HepG2 (cell line): ENCODE data around the gene ASTN1.

Experiments used
- MIER2 ChIP-seq: IDR thresholded peaks from 2 replicates; pipeline ENCODE4 v1.6.1; 2016; ENCODE audit warnings: missing biosample characterization, missing genetic modification reagents
- POLR2AphosphoS2 ChIP-seq: IDR thresholded peaks from 2 replicates; pipeline ENCODE4 v1.6.1; 2011; ENCODE audit warnings: low read depth, low read length, improper control_type of control experiment
- ZNF30 ChIP-seq: sonication (generic); formaldehyde crosslinking; IDR thresholded peaks from 2 replicates; pipeline ENCODE4 v1.5.0; 2020; ENCODE audit warnings: mild to moderate bottlenecking, missing genetic modification reagents
- ZNF543 ChIP-seq: sonication (generic); formaldehyde crosslinking; IDR thresholded peaks from 2 replicates; pipeline ENCODE4 v1.4.0; 2020; ENCODE audit warnings: mild to moderate bottlenecking, missing genetic modification reagents
- TF ChIP-seq, protein P1 (sequence below): sonication (generic); formaldehyde crosslinking; IDR thresholded peaks from 2 replicates; pipeline ENCODE4 v1.4.0; 2020; ENCODE audit warnings: low read depth, missing genetic modification reagents
- TF ChIP-seq, protein P2 (sequence below): sonication (generic); formaldehyde crosslinking; IDR thresholded peaks from 2 replicates; pipeline ENCODE4 v1.5.0; 2020; ENCODE audit warnings: mild to moderate bottlenecking, missing genetic modification reagents
- TF ChIP-seq, protein P3 (sequence below): sonication (generic); formaldehyde crosslinking; IDR thresholded peaks from 2 replicates; pipeline ENCODE4 v1.5.0; 2020; ENCODE audit warnings: mild to moderate bottlenecking, missing genetic modification reagents, moderate library complexity

DNA sequence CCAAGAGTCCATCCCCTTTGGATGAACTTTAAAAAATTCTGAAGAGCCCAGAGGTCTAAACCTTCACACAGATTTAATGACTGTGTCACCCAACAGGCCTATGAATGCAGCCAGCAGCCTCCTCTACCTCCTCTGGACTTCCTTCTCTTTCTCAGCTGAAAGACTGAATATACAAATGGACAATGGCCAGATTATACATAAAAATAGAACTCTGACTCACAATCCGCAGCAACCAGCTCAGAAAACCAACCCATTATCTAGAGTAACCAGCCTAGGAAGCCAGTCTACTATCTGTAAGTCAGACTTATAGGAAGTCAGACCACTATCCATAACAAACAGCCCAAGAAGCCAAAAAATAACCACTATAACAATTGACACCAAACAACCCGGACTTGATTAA is 224.5 kb downstream of the ASTN1 start:
- TF ChIP-seq ZNF30 (CRISPR knock-in tag): no peak
- TF ChIP-seq ZNF543: no peak
- TF ChIP-seq, protein P1, sequence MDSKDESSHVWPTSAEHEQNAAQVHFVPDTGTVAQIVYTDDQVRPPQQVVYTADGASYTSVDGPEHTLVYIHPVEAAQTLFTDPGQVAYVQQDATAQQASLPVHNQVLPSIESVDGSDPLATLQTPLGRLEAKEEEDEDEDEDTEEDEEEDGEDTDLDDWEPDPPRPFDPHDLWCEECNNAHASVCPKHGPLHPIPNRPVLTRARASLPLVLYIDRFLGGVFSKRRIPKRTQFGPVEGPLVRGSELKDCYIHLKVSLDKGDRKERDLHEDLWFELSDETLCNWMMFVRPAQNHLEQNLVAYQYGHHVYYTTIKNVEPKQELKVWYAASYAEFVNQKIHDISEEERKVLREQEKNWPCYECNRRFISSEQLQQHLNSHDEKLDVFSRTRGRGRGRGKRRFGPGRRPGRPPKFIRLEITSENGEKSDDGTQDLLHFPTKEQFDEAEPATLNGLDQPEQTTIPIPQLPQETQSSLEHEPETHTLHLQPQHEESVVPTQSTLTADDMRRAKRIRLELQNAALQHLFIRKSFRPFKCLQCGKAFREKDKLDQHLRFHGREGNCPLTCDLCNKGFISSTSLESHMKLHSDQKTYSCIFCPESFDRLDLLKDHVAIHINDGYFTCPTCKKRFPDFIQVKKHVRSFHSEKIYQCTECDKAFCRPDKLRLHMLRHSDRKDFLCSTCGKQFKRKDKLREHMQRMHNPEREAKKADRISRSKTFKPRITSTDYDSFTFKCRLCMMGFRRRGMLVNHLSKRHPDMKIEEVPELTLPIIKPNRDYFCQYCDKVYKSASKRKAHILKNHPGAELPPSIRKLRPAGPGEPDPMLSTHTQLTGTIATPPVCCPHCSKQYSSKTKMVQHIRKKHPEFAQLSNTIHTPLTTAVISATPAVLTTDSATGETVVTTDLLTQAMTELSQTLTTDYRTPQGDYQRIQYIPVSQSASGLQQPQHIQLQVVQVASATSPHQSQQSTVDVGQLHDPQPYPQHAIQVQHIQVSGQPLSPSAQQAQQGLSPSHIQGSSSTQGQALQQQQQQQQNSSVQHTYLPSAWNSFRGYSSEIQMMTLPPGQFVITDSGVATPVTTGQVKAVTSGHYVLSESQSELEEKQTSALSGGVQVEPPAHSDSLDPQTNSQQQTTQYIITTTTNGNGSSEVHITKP (CRISPR knock-in tag): no peak
- TF ChIP-seq, protein P2, sequence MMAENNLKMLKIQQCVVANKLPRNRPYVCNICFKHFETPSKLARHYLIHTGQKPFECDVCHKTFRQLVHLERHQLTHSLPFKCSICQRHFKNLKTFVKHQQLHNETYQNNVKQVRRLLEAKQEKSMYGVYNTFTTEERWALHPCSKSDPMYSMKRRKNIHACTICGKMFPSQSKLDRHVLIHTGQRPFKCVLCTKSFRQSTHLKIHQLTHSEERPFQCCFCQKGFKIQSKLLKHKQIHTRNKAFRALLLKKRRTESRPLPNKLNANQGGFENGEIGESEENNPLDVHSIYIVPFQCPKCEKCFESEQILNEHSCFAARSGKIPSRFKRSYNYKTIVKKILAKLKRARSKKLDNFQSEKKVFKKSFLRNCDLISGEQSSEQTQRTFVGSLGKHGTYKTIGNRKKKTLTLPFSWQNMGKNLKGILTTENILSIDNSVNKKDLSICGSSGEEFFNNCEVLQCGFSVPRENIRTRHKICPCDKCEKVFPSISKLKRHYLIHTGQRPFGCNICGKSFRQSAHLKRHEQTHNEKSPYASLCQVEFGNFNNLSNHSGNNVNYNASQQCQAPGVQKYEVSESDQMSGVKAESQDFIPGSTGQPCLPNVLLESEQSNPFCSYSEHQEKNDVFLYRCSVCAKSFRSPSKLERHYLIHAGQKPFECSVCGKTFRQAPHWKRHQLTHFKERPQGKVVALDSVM: no peak
- no peak for TF ChIP-seq MIER2 (CRISPR knock-in tag)
- TF ChIP-seq, protein P3, sequence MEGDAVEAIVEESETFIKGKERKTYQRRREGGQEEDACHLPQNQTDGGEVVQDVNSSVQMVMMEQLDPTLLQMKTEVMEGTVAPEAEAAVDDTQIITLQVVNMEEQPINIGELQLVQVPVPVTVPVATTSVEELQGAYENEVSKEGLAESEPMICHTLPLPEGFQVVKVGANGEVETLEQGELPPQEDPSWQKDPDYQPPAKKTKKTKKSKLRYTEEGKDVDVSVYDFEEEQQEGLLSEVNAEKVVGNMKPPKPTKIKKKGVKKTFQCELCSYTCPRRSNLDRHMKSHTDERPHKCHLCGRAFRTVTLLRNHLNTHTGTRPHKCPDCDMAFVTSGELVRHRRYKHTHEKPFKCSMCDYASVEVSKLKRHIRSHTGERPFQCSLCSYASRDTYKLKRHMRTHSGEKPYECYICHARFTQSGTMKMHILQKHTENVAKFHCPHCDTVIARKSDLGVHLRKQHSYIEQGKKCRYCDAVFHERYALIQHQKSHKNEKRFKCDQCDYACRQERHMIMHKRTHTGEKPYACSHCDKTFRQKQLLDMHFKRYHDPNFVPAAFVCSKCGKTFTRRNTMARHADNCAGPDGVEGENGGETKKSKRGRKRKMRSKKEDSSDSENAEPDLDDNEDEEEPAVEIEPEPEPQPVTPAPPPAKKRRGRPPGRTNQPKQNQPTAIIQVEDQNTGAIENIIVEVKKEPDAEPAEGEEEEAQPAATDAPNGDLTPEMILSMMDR (CRISPR knock-in tag): no peak
- TF ChIP-seq POLR2AphosphoS2: no peak
